Glutamatergic neuron (in vitro differentiated cells): ENCODE measurements around the gene MB. TPM values are rescaled to one million over a fixed set of nuclear protein-coding genes. Genes with fewer than 3 reads are reported as not detected.

ENCODE experiments used
- DNase-seq: peaks from one replicate; pipeline ENCODE4 v3.0.0; 2022
- H3K27ac Mint-ChIP-seq: one replicate; pipeline ENCODE4 v1.8.0; 2020; ENCODE audit warnings: mild to moderate bottlenecking, mixed read lengths, inconsistent platforms; ENCODE audit not compliant: unreplicated experiment
- H3K27me3 Mint-ChIP-seq: one replicate; pipeline ENCODE4 v1.8.0; 2020; ENCODE audit warnings: mild to moderate bottlenecking, moderate library complexity, mixed read lengths, inconsistent platforms; ENCODE audit not compliant: unreplicated experiment
- H3K36me3 Mint-ChIP-seq: one replicate; pipeline ENCODE4 v1.8.0; 2020; ENCODE audit warnings: mild to moderate bottlenecking, mixed read lengths, inconsistent platforms; ENCODE audit not compliant: unreplicated experiment
- H3K4me1 Mint-ChIP-seq: one replicate; pipeline ENCODE4 v1.8.0; 2020; ENCODE audit warnings: mild to moderate bottlenecking, low read depth, mixed read lengths, inconsistent platforms; ENCODE audit not compliant: unreplicated experiment
- H3K4me3 Mint-ChIP-seq: one replicate; pipeline ENCODE4 v1.8.0; 2020; ENCODE audit warnings: mild to moderate bottlenecking, mixed read lengths, inconsistent platforms; ENCODE audit not compliant: unreplicated experiment
- H3K9me3 Mint-ChIP-seq: one replicate; pipeline ENCODE4 v1.8.0; 2020; ENCODE audit warnings: mild to moderate bottlenecking, moderate library complexity, mixed read lengths, inconsistent platforms; ENCODE audit not compliant: unreplicated experiment
- total RNA-seq: library from RNA; stranded (reverse); fragmentation: NEBNext Ultra II Directional; extraction: Animal tissue kit (Norgen Biotek cat#: 25700); gene quantifications from one replicate; pipeline ENCODE4 v1.2.1, GENCODE V29; 2021; ENCODE audit not compliant: unreplicated experiment
- TF ChIP-seq, protein P1 (sequence below): fragments of 200-600 bp; sonication (generic); IDR thresholded peaks from one replicate; pipeline ENCODE4 v1.5.0; 2021; ENCODE audit not compliant: partially characterized antibody, unreplicated experiment

The MB gene
- total RNA-seq, 1 donor from 2014 or later, result not detected

DNA sequence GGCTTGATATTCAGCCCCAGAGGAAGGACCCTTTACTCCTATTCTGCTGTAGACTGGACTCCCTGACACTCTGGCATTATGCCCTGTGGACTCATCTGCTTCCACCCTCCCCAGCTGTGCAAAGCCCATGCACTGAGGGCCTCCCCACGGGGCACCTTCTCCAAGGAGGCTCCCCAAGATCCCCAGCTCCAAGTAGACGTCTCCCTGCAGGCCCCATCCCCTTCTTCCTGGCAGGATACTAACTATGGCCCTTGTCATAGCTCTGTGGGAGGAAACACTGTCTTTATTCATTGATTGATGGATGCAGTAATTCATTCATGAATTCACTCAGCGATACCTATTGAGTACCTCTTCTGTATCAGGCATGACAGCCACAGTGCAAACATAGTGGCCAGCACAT lies 15.8 kb upstream of the MB start:
- H3K27ac Mint-ChIP-seq, result no peak overlapping the region
- peaks cover 6% of the 10 kb centered on the region for H3K27me3 Mint-ChIP-seq
- peaks cover 5% of the 10 kb centered on the region for H3K36me3 Mint-ChIP-seq

DNA sequence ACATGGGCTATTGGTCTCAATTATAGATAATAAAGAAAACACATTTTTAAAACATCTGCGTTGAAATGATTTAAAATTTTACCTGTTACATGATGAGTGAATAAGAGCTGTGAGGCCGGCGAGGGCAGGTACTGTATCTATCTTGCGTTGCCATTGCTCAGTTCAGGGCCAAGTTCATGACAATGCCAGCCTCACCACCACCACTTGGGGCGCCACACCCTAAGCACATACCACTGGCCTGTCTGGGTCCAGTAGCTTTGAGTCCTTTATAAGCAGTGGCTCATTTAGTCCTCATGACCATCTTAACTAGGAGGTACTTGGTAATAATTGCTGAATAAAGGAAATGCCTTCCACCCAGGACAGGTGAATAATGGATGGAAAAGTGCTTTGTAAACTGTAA lies 14.5 kb upstream of the MB start:
- TF ChIP-seq, protein P1, sequence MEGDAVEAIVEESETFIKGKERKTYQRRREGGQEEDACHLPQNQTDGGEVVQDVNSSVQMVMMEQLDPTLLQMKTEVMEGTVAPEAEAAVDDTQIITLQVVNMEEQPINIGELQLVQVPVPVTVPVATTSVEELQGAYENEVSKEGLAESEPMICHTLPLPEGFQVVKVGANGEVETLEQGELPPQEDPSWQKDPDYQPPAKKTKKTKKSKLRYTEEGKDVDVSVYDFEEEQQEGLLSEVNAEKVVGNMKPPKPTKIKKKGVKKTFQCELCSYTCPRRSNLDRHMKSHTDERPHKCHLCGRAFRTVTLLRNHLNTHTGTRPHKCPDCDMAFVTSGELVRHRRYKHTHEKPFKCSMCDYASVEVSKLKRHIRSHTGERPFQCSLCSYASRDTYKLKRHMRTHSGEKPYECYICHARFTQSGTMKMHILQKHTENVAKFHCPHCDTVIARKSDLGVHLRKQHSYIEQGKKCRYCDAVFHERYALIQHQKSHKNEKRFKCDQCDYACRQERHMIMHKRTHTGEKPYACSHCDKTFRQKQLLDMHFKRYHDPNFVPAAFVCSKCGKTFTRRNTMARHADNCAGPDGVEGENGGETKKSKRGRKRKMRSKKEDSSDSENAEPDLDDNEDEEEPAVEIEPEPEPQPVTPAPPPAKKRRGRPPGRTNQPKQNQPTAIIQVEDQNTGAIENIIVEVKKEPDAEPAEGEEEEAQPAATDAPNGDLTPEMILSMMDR, result peak; percentile 66
- DNase-seq, result peak; percentile 63

More for the DNA sequence above, 15.8 kb upstream of the MB start:
- DNase-seq, result no peak
- H3K9me3 Mint-ChIP-seq, result peaks cover 4% of the 10 kb centered on the region
- H3K4me3 Mint-ChIP-seq, result no peak overlapping the region
- H3K4me1 Mint-ChIP-seq, result no peaks in the 10 kb centered on the region
- TF ChIP-seq, protein P1, result no peak

DNA sequence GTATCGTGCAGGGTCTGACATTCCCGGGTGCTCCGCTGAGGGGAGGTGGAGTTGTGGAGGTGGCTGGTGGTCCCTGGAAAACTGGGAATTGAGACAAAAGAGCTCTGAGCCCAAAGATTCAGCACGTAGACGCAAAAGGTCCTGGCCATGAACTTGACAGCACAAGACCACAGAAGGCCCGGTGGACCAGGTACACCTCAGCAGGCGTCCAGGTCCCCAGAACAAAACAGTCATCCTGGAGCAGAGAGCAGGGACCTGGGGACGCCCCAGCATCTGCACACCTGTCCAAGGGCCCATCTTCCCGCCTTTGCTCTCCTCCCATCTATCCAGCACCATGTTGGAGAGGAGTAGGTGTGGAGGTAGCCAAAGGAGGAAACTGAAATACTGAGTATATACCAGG lies 13.8 kb upstream of the MB start:
- H3K27me3 Mint-ChIP-seq, result peaks cover 8% of the 10 kb centered on the region
- no peak for DNase-seq
- no peak overlapping the region for H3K4me3 Mint-ChIP-seq
- peaks cover 6% of the 10 kb centered on the region for H3K4me1 Mint-ChIP-seq
- H3K9me3 Mint-ChIP-seq, result peaks cover 4% of the 10 kb centered on the region
- H3K36me3 Mint-ChIP-seq, result peaks cover 5% of the 10 kb centered on the region
- no peak overlapping the region for H3K27ac Mint-ChIP-seq
- TF ChIP-seq, protein P1, result no peak

More for the DNA sequence above, 14.5 kb upstream of the MB start:
- Mint-ChIP-seq H3K9me3 (peaks cover 4% of the 10 kb centered on the region), H3K4me3 (no peak overlapping the region), H3K27ac (no peak overlapping the region), H3K4me1 (no peaks in the 10 kb centered on the region), H3K27me3 (peaks cover 6% of the 10 kb centered on the region), H3K36me3 (peaks cover 5% of the 10 kb centered on the region)

DNA sequence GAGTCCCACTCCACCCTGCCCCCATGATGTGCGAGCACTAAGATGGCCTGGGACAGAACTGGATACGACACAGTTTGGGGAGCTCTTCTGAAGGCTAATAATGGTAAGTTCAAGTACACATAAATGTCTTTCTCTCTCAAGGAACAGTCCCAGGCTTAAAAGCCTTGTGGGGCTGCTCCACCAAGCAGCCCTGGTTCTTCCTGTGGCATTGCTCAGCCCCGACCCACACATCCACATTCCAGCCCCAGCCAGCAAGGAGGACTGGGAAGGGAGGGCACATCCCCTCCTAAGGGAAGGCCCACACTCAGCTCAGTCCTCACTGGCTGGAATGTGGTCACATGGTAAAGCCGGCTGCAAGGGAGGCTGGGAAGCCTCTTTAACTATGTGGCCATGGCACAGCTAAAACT lies 13.3 kb upstream of the MB start:
- H3K27ac Mint-ChIP-seq, result no peak overlapping the region

DNA sequence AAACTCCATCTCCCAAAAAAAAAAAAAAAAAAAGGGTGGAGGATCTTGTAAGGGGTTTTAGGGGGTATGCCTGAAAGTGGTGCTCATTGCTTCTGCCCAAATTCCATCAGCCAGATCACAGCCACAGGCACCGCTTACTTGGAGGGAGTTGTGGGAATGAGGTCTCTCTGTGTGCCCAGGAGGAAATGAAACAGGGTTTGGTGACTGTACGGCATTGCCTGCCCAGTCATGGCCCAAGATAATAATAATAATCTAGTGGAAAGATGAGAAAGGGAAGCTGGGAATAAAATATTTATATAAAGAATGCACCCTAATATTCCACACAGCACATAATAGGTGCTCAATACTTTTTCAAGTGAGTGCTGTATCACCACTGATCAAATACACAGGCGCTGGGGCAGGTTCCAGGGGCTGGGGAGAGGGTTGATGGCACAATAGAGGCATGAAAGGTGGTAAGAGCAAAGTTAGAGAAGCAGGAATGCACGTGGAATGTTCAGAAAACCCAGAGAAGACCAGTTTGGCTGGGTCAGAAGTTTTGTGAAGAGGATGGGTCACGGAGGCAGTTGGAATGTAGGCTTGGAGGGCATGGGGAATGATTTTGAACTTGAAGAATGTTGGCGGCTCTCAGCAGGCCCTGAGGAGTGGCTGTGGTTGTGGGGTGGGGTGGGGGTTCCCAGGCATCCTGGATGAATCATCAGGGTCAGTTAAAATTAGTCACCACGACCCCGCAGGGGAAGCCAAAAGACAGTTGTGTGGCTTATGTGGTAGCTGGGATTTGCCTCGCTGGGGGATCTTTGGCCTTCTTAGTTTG lies 12.5 kb upstream of the MB start:
- H3K4me1 Mint-ChIP-seq, result peaks cover 9% of the 10 kb centered on the region
- H3K27ac Mint-ChIP-seq, result no peak overlapping the region
- TF ChIP-seq, protein P1, result no peak
- DNase-seq, result no peak
- peaks cover 9% of the 10 kb centered on the region for H3K27me3 Mint-ChIP-seq
- H3K36me3 Mint-ChIP-seq, result no peaks in the 10 kb centered on the region
- no peak overlapping the region for H3K4me3 Mint-ChIP-seq
- H3K9me3 Mint-ChIP-seq, result peaks cover 5% of the 10 kb centered on the region

More for the DNA sequence above, 13.3 kb upstream of the MB start:
- H3K27me3 Mint-ChIP-seq, result peaks cover 9% of the 10 kb centered on the region
- TF ChIP-seq, protein P1, result no peak
- peaks cover 5% of the 10 kb centered on the region for H3K36me3 Mint-ChIP-seq
- DNase-seq, result no peak
- H3K9me3 Mint-ChIP-seq, result peaks cover 4% of the 10 kb centered on the region
- H3K4me1 Mint-ChIP-seq, result peaks cover 7% of the 10 kb centered on the region
- H3K4me3 Mint-ChIP-seq, result no peak overlapping the region
